Brain microvascular endothelial cell (primary cell): ENCODE results near the gene KCNIP3.

Experiments
- DNase-seq: peaks from one replicate; pipeline ENCODE4 v3.0.0-alpha.2; 2020
- H3K27ac ChIP-seq: fragments of 250-450 bp; sonication (Bioruptor Pico); 2 replicates; pipeline ENCODE4 v1.5.1; 2020; ENCODE audit warnings: mild to moderate bottlenecking, moderate library complexity
- H3K27me3 ChIP-seq: fragments of 250-450 bp; sonication (Bioruptor Pico); replicated peaks from 2 replicates; pipeline ENCODE4 v1.5.1; 2020; ENCODE audit warnings: mild to moderate bottlenecking
- H3K36me3 ChIP-seq: fragments of 250-450 bp; sonication (Bioruptor Pico); replicated peaks from 2 replicates; pipeline ENCODE4 v1.5.1; 2020; ENCODE audit warnings: mild to moderate bottlenecking
- H3K4me3 ChIP-seq: 2 replicates; pipeline ENCODE4 v1.5.1; 2011; ENCODE audit warnings: low read depth, mild to moderate bottlenecking, control low read depth, low read length, moderate library complexity
- in situ Hi-C: cut with HindIII; loops from 2 replicates; pipeline ENCODE4 v1.10.0; 2017; ENCODE audit warnings: low sequenced_read_pairs, low pct_ligation_motif_present
- TF ChIP-seq, protein P1 (sequence below): IDR thresholded peaks from 2 replicates; pipeline ENCODE4 v1.5.1; 2011; ENCODE audit warnings: low read depth, mild to moderate bottlenecking, moderate library complexity, low read length, control low read depth, inconsistent platforms; ENCODE audit errors: missing control alignments

Gene KCNIP3

DNA sequence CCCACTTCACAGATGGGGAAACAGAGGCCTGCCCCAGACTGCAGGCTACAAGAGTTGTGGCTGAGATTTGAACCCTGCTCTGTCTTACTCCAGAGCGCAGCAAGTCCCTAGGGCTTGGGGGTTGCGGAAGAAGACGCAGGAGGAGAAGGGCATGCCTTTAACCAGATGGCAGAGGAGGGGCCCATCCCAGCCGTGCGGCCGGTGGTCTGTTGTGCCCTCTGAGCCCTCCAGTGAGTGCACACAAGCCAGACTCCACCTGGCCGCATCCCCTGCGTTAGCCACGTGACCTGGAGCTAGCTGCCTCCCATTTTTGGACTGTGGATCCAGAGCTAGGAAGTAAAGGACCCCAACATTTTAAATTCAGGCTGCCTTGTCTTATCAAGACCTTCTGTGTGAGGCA is 2.8 kb downstream of the KCNIP3 start:
- in situ Hi-C loops, result no loop called here
- Histone ChIP-seq H3K27ac (no peak overlapping the region), H3K4me3 (no peak overlapping the region), H3K36me3 (no peaks in the 10 kb centered on the region), H3K27me3 (no peaks in the 10 kb centered on the region)
- TF ChIP-seq, protein P1, sequence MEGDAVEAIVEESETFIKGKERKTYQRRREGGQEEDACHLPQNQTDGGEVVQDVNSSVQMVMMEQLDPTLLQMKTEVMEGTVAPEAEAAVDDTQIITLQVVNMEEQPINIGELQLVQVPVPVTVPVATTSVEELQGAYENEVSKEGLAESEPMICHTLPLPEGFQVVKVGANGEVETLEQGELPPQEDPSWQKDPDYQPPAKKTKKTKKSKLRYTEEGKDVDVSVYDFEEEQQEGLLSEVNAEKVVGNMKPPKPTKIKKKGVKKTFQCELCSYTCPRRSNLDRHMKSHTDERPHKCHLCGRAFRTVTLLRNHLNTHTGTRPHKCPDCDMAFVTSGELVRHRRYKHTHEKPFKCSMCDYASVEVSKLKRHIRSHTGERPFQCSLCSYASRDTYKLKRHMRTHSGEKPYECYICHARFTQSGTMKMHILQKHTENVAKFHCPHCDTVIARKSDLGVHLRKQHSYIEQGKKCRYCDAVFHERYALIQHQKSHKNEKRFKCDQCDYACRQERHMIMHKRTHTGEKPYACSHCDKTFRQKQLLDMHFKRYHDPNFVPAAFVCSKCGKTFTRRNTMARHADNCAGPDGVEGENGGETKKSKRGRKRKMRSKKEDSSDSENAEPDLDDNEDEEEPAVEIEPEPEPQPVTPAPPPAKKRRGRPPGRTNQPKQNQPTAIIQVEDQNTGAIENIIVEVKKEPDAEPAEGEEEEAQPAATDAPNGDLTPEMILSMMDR, result no peak
- no peak for DNase-seq

DNA sequence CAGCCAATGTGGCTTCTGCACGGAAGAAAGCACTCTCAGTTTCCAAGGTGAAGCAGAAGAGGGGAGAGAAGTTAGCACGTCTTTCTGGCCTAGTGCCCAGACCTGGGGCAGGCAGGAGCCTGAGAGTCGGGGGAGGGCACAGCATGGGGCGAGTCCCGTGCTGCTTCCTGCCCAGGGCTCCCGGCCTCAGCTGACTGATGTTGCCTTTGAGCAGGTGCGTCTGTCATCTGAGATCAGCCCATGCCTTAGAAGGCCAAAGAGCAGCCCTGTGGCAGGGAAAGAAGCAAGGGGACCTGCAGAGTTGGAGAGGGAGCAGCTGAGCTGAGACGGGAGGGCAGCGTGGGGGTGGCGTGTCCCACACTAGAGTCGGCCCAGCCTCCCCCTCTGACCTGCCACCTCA is 3.3 kb downstream of the KCNIP3 start:
- H3K27me3 ChIP-seq, result no peaks in the 10 kb centered on the region
- H3K36me3 ChIP-seq, result no peaks in the 10 kb centered on the region
- TF ChIP-seq, protein P1, result no peak
- no peak overlapping the region for H3K27ac ChIP-seq
- no peak overlapping the region for H3K4me3 ChIP-seq
- DNase-seq, result no peak
- in situ Hi-C loops, result no loop called here

DNA sequence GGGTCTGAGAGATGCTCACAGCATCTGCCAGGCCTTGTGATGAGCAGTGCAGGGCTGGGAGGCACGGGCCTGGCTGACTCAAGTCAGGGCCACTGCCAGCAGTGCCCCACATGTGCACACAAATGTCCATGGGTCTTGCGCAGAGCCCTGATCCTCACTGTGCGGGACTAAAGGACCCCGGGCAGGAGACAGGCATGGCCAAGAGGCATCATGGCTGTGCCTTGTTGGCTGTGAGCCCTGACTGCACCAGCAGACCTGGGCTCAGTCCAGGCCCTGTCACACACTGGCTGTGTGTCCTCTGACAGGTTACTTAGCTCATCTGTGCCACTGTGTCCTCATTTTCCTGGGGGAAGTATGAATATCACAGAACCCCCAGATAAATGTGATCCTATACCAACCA is 4.0 kb downstream of the KCNIP3 start:
- no peaks in the 10 kb centered on the region for H3K27me3 ChIP-seq
- TF ChIP-seq, protein P1, result no peak
- no peak overlapping the region for H3K27ac ChIP-seq
- DNase-seq, result no peak
- in situ Hi-C loops, result no loop called here
- H3K36me3 ChIP-seq, result no peaks in the 10 kb centered on the region
- no peak overlapping the region for H3K4me3 ChIP-seq

DNA sequence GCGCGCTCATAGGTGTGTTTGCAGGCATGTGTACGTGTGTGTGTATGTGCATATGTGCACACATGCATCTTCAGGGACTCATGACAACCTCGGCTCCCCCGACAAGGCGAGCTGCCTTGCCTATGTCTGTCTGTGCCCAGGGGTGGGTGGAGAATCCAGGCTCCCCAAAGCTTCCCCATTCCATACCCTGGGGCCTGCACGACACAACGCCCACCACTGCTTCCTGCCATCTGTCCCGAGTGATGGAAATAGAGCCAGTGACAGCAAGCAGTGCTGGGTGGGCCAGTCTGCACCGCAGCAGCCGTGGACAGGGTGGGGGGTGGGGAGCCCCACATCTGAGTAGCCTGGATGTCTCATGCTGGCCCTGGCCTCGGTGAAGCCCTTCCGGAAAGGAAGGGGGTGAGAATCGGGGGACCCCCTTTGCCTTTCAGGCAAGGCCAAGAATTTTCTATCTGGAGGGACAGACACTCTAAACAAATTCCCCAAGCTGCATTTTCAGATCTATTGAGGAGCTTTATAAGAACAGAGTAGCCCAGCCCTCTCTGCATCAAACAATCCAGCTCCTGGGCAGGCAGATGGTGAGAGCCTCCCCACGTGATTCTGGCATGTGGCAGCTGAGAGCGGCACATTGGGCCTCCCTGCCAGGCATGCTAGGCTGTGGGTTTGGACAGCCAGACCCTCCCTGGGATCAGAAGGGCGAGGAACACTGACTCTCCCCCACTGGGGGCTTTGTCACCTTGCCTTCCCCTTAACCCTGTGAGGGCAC is 4.9 kb downstream of the KCNIP3 start:
- DNase-seq, result no peak
- Histone ChIP-seq H3K27ac (no peak overlapping the region), H3K27me3 (no peaks in the 10 kb centered on the region), H3K4me3 (no peak overlapping the region), H3K36me3 (no peaks in the 10 kb centered on the region)
- TF ChIP-seq, protein P1, result no peak
- in situ Hi-C loops, result no loop called here

DNA sequence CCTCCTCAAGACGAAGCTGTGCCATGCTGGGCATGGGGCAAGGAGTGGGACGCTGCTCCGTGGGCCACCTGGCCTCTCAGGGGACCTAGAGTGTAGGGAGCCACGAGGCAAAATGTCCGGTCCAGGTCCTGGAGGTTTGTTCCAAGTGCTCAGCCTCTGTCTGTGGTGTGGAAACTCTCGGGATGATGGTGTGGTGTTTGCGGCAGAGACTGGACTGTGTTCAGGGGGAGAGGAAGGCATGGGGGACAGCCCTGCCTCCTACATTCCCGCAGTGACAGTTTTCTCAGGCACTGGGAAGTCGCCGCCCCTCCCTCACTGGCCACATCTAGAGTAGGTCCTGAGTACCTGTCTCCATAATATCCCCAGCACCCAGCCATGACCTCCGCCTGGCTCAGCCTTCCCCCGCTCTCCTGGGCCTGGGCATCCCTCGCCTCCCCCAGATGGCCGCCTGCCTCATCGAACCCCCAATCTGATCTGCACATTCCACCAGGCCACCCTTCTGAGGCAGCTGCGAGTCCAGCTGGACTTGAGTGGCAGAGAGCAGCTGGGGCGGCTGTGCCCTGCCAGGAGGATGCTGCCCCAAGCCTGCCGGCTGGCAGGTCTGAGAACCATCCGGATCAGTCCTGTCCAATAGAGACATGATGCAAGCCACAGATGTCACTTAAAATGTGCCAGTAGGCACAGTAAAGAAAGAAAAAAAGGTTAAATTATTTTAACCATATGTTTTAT is 6.2 kb downstream of the KCNIP3 start:
- in situ Hi-C loops, result no loop called here
- Histone ChIP-seq H3K36me3 (no peaks in the 10 kb centered on the region), H3K27ac (no peak overlapping the region), H3K4me3 (no peak overlapping the region), H3K27me3 (no peaks in the 10 kb centered on the region)
- TF ChIP-seq, protein P1, result no peak
- DNase-seq, result no peak
